Urinary bladder (tissue), 4 donors: ENCODE results near the gene MOB3A. TPM values are rescaled to one million over a fixed set of nuclear protein-coding genes. Genes with fewer than 3 reads are reported as not detected.

Source experiments
- DNase-seq: peaks from one replicate; pipeline ENCODE4 v3.0.0-alpha.2; 2015; ENCODE audit errors: extremely low spot score
- H3K27ac ChIP-seq: one replicate; pipeline ENCODE4 v1.5.1; 2013; ENCODE audit warnings: low read depth, mild to moderate bottlenecking, moderate library complexity
- H3K36me3 ChIP-seq: one replicate; pipeline ENCODE4 v1.6.1; 2013; ENCODE audit warnings: mild to moderate bottlenecking, moderate library complexity; ENCODE audit not compliant: insufficient read depth
- H3K4me1 ChIP-seq: one replicate; pipeline ENCODE4 v1.6.1; 2013; ENCODE audit warnings: mild to moderate bottlenecking, moderate library complexity; ENCODE audit not compliant: insufficient read depth
- H3K4me3 ChIP-seq: one replicate; pipeline ENCODE4 v1.5.1; 2013; ENCODE audit warnings: low read depth, low read length
- WGBS: extraction: QIAGEN DNeasy Blood & Tissue Kit; methylation state at CpG from one replicate; pipeline ENCODE4 v1.1.7; 2013; 5-methylcytosine and 5-hydroxymethylcytosine counted together
- polyA plus RNA-seq: library from polyadenylated mRNA; stranded (reverse); fragments of 200-250 nt; gene quantifications from one replicate; pipeline ENCODE4 v1.2.3, GENCODE V29; 2013
- total RNA-seq: library from RNA; depleted of rRNA; stranded (reverse); fragments of >200 nt; gene quantifications from one replicate; pipeline ENCODE4 v1.2.3, GENCODE V29; 2014
- donor health status: healthy with polysubstance abuse.
- donor health status: healthy.

The MOB3A gene
- total and polyA plus RNA-seq, 2 donors, result 15.9 to 40.1 TPM

- WGBS, result 94% methylated on average over 27 of the region's 27 CpGs
- Histone ChIP-seq H3K36me3 (peaks cover 20% of the 10 kb centered on the region), H3K4me3 (no peak overlapping the region), H3K4me1 (no peaks in the 10 kb centered on the region), H3K27ac (no peak overlapping the region)
- DNase-seq, result no peak
Measured at GRCh38 chr19:2117215-2117960, 21.3 kb upstream of the MOB3A start.

GRCh38 chr19:2116507-2116906 lies 20.4 kb upstream of the MOB3A start:
- no peaks in the 10 kb centered on the region for H3K4me1 ChIP-seq
- WGBS, result 91% methylated on average over 25 of the region's 25 CpGs
- no peak for DNase-seq

GRCh38 chr19:2115911-2116426 lies 19.8 kb upstream of the MOB3A start:
- no peak for DNase-seq
- WGBS, result 94% methylated on average over 24 of the region's 24 CpGs
- Histone ChIP-seq H3K36me3 (peaks cover 19% of the 10 kb centered on the region), H3K4me1 (no peaks in the 10 kb centered on the region), H3K27ac (no peak overlapping the region), H3K4me3 (no peak overlapping the region)

More at GRCh38 chr19:2116507-2116906, 20.4 kb upstream of the MOB3A start:
- Histone ChIP-seq H3K4me3 (no peak overlapping the region), H3K36me3 (peaks cover 20% of the 10 kb centered on the region), H3K27ac (no peak overlapping the region)

- H3K36me3 ChIP-seq, result peaks cover 25% of the 10 kb centered on the region
- H3K4me1 ChIP-seq, result no peaks in the 10 kb centered on the region
- DNase-seq, result no peak
- no peak overlapping the region for H3K27ac ChIP-seq
- 96% methylated on average over 25 of the region's 25 CpGs for WGBS
- H3K4me3 ChIP-seq, result no peak overlapping the region
Measured at GRCh38 chr19:2115324-2115723, 19.2 kb upstream of the MOB3A start.

- DNase-seq, result no peak
- Histone ChIP-seq H3K4me3 (no peak overlapping the region), H3K36me3 (peaks cover 25% of the 10 kb centered on the region), H3K27ac (no peak overlapping the region), H3K4me1 (no peaks in the 10 kb centered on the region)
- 92% methylated on average over 21 of the region's 21 CpGs for WGBS
Measured at GRCh38 chr19:2114821-2115220, 18.7 kb upstream of the MOB3A start.

GRCh38 chr19:2114218-2114617 lies 18.1 kb upstream of the MOB3A start:
- Histone ChIP-seq H3K4me1 (no peaks in the 10 kb centered on the region), H3K27ac (no peak overlapping the region), H3K4me3 (no peak overlapping the region), H3K36me3 (peaks cover 27% of the 10 kb centered on the region)
- DNase-seq, result no peak
- WGBS, result 93% methylated on average over 9 of the region's 9 CpGs

- 92% methylated on average over 24 of the region's 24 CpGs for WGBS
Measured at GRCh38 chr19:2113439-2114211, 17.5 kb upstream of the MOB3A start.

GRCh38 chr19:2112516-2113320 lies 16.6 kb upstream of the MOB3A start:
- peaks cover 28% of the 10 kb centered on the region for H3K36me3 ChIP-seq
- no peak overlapping the region for H3K27ac ChIP-seq
- H3K4me1 ChIP-seq, result no peaks in the 10 kb centered on the region
- no peak for DNase-seq
- H3K4me3 ChIP-seq, result no peak overlapping the region
- WGBS, result 85% methylated on average over 23 of the region's 23 CpGs

More at GRCh38 chr19:2113439-2114211, 17.5 kb upstream of the MOB3A start:
- DNase-seq, result no peak
- Histone ChIP-seq H3K36me3 (peaks cover 29% of the 10 kb centered on the region), H3K27ac (no peak overlapping the region), H3K4me3 (no peak overlapping the region), H3K4me1 (no peaks in the 10 kb centered on the region)

GRCh38 chr19:2111886-2112285 lies 15.8 kb upstream of the MOB3A start:
- H3K4me1 ChIP-seq, result no peaks in the 10 kb centered on the region
- no peak for DNase-seq
- H3K36me3 ChIP-seq, result peaks cover 28% of the 10 kb centered on the region
- H3K4me3 ChIP-seq, result no peak overlapping the region
- H3K27ac ChIP-seq, result no peak overlapping the region
- 93% methylated on average over 20 of the region's 20 CpGs for WGBS

GRCh38 chr19:2111425-2111824 lies 15.3 kb upstream of the MOB3A start:
- no peaks in the 10 kb centered on the region for H3K4me1 ChIP-seq
- no peak for DNase-seq
- peaks cover 27% of the 10 kb centered on the region for H3K36me3 ChIP-seq
- no peak overlapping the region for H3K4me3 ChIP-seq
- WGBS, result 96% methylated on average over 22 of the region's 22 CpGs
- no peak overlapping the region for H3K27ac ChIP-seq

- Histone ChIP-seq H3K4me3 (no peak overlapping the region), H3K4me1 (no peaks in the 10 kb centered on the region), H3K36me3 (peaks cover 23% of the 10 kb centered on the region), H3K27ac (no peak overlapping the region)
- 86% methylated on average over 13 of the region's 13 CpGs for whole genome bisulfite sequencing
- no peak for DNase-seq
Measured at GRCh38 chr19:2110822-2111221, 14.7 kb upstream of the MOB3A start.

GRCh38 chr19:2109046-2109864 lies 13.1 kb upstream of the MOB3A start:
- DNase-seq, result no peak
- WGBS, result 88% methylated on average over 31 of the region's 31 CpGs
- Histone ChIP-seq H3K4me3 (no peak overlapping the region), H3K27ac (no peak overlapping the region), H3K4me1 (no peaks in the 10 kb centered on the region), H3K36me3 (peaks cover 18% of the 10 kb centered on the region)
